ENCODE data around the gene STXBP1. TPM values are rescaled to one million over a fixed set of nuclear protein-coding genes. Genes with fewer than 3 reads are reported as not detected.

Gene STXBP1
- total and polyA plus RNA-seq, 4 donors = 19.2 to 65.8 (median 46.7) TPM

- peaks cover 0 to 2% (median 0%) of the 10 kb centered on the region in 5 donors for H3K4me1 ChIP-seq (ENCODE audit: control insufficient read depth in 5 of 5, insufficient read depth in 5 of 5, low read length in 5 of 5)
- no peak overlapping the region for H3K27ac ChIP-seq (ENCODE audit: low read depth in 1 of 2, low read length in 1 of 2)
- peak; percentile 10 to 38 (median 25) for DNase-seq
- WGBS, 2 donors = 74 to 79% methylated on average over 13 of the region's 13 CpGs
- no peak for ATAC-seq (ENCODE audit: insufficient read depth, low FRiP score)
- no peak overlapping the region for H3K9ac ChIP-seq (ENCODE audit: insufficient read depth in 1 of 2, low read length in 2 of 2)
- TF ChIP-seq CTCF (IDR thresholded peaks at IDR 0.05; ENCODE audit: control extremely low read depth, extremely low read depth) = no peak
- no peaks in the 10 kb centered on the region for H3K36me3 ChIP-seq (ENCODE audit: control insufficient read depth in 4 of 4, insufficient read depth in 4 of 4, low read length in 4 of 4)
- H3K4me3 ChIP-seq = no peak overlapping the region
- H3K27me3 ChIP-seq (ENCODE audit: control insufficient read depth in 3 of 3, insufficient read depth in 3 of 3, low read length in 2 of 3) = no peaks in the 10 kb centered on the region
- H3K9me3 ChIP-seq (ENCODE audit: control insufficient read depth in 4 of 4, insufficient read depth in 3 of 4, low read length in 3 of 4) = no peaks in the 10 kb centered on the region
Measured at GRCh38 chr9:127598839-127599549, 13.1 kb upstream of the STXBP1 start.

DNA sequence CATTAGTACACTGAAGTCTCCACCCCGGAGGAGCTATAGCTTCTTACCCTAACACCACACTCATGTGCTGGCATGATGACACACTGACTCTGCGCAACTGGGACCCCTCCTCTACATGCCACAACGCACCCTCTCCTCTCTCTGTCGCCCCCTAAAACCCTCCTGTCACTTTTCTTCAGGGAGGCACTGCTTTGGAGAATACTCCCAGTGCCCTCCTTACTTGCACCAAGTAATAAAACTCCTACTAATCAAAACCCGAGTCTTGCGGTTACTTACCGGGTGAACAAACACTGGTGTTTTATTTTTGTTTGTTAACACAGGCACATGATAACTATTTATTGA lies 12.6 kb upstream of the STXBP1 start:
- Histone ChIP-seq H3K4me1 (ENCODE audit: control insufficient read depth in 5 of 5, insufficient read depth in 5 of 5, low read length in 5 of 5) (peaks cover 0 to 2% (median 0%) of the 10 kb centered on the region in 5 donors), H3K9ac (ENCODE audit: insufficient read depth in 1 of 2, low read length in 2 of 2) (no peak overlapping the region), H3K27ac (ENCODE audit: low read depth in 1 of 2, low read length in 1 of 2) (no peak overlapping the region), H3K36me3 (ENCODE audit: control insufficient read depth in 4 of 4, insufficient read depth in 4 of 4, low read length in 4 of 4) (no peaks in the 10 kb centered on the region), H3K4me3 (no peak overlapping the region), H3K9me3 (ENCODE audit: control insufficient read depth in 4 of 4, insufficient read depth in 3 of 4, low read length in 3 of 4) (no peaks in the 10 kb centered on the region), H3K27me3 (ENCODE audit: control insufficient read depth in 3 of 3, insufficient read depth in 3 of 3, low read length in 2 of 3) (no peaks in the 10 kb centered on the region)
- 75 to 82% methylated on average over 7 of the region's 7 CpGs for WGBS, 2 donors
- ATAC-seq (ENCODE audit: insufficient read depth, low FRiP score) (no peak), DNase-seq (no peak)
- no peak for TF ChIP-seq CTCF (IDR thresholded peaks at IDR 0.05; ENCODE audit: control extremely low read depth, extremely low read depth)

DNA sequence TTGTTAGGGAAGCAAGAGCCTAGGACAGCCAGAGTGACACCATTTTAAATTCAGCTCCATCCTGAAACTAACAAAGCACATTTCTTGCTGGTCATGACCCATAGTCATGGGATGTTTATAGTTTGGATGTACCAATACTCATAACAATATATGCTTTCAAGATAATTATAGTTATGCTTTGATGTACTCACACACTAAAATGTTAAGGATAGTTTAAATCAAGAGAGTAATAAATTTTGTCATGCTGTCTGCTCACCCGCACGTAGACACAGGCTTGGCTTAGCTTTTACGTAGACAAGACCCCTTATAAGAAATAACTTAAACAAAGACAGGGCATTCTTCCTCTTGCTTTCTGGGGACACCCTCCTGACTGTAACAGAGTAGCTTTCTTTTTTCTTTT lies 8.9 kb upstream of the STXBP1 start:
- no peak for TF ChIP-seq CTCF (IDR thresholded peaks at IDR 0.05; ENCODE audit: control extremely low read depth, extremely low read depth)
- H3K4me3 ChIP-seq = no peak overlapping the region
- no peak for ATAC-seq (ENCODE audit: insufficient read depth, low FRiP score)
- 91 to 94% methylated on average over 3 of the region's 3 CpGs for WGBS, 2 donors
- DNase-seq = no peak
- H3K4me1 ChIP-seq (ENCODE audit: control insufficient read depth in 5 of 5, insufficient read depth in 5 of 5, low read length in 5 of 5) = peaks cover 0 to 13% (median 9%) of the 10 kb centered on the region in 5 donors
- no peaks in the 10 kb centered on the region for H3K36me3 ChIP-seq (ENCODE audit: control insufficient read depth in 4 of 4, insufficient read depth in 4 of 4, low read length in 4 of 4)
- H3K9ac ChIP-seq (ENCODE audit: insufficient read depth in 1 of 2, low read length in 2 of 2) = no peak overlapping the region
- H3K27me3 ChIP-seq (ENCODE audit: control insufficient read depth in 3 of 3, insufficient read depth in 3 of 3, low read length in 2 of 3) = no peaks in the 10 kb centered on the region
- no peak overlapping the region for H3K27ac ChIP-seq (ENCODE audit: low read depth in 1 of 2, low read length in 1 of 2)
- no peaks in the 10 kb centered on the region for H3K9me3 ChIP-seq (ENCODE audit: control insufficient read depth in 4 of 4, insufficient read depth in 3 of 4, low read length in 3 of 4)

GRCh38 chr9:127606043-127606442 lies 6.0 kb upstream of the STXBP1 start:
- ATAC-seq (ENCODE audit: insufficient read depth, low FRiP score) (no peak), DNase-seq (no peak)
- Histone ChIP-seq H3K36me3 (ENCODE audit: control insufficient read depth in 4 of 4, insufficient read depth in 4 of 4, low read length in 4 of 4) (no peaks in the 10 kb centered on the region), H3K4me1 (ENCODE audit: control insufficient read depth in 5 of 5, insufficient read depth in 5 of 5, low read length in 5 of 5) (peaks cover 0 to 18% (median 9%) of the 10 kb centered on the region in 5 donors), H3K4me3 (no peak overlapping the region), H3K27ac (ENCODE audit: low read depth in 1 of 2, low read length in 1 of 2) (no peak overlapping the region), H3K9ac (ENCODE audit: insufficient read depth in 1 of 2, low read length in 2 of 2) (no peak overlapping the region), H3K27me3 (ENCODE audit: control insufficient read depth in 3 of 3, insufficient read depth in 3 of 3, low read length in 2 of 3) (peaks cover 0 to 14% (median 5%) of the 10 kb centered on the region in 3 donors), H3K9me3 (ENCODE audit: control insufficient read depth in 4 of 4, insufficient read depth in 3 of 4, low read length in 3 of 4) (no peaks in the 10 kb centered on the region)
- no peak for TF ChIP-seq CTCF (IDR thresholded peaks at IDR 0.05; ENCODE audit: control extremely low read depth, extremely low read depth)
- WGBS, 2 donors = 91 to 92% methylated on average over 1 of the region's 1 CpG
